HEK293 (cell line): ENCODE measurements around the gene SYNE1.

Experiments
- AEBP2 ChIP-seq: fragments of 450-650 bp; formaldehyde crosslinking; IDR thresholded peaks from 2 replicates; pipeline ENCODE4 v1.5.1; 2016; ENCODE audit warnings: missing biosample characterization, missing genetic modification characterization, borderline replicate concordance
- BCL11B ChIP-seq: fragments of 450-650 bp; formaldehyde crosslinking; IDR thresholded peaks from 2 replicates; pipeline ENCODE4 v1.5.1; 2016; ENCODE audit warnings: low read depth, missing biosample characterization, missing genetic modification characterization
- GFI1B ChIP-seq: fragments of 450-650 bp; formaldehyde crosslinking; IDR thresholded peaks from 2 replicates; pipeline ENCODE4 v1.5.1; 2016; ENCODE audit warnings: missing biosample characterization, missing genetic modification characterization
- KLF9 ChIP-seq: fragments of 450-650 bp; formaldehyde crosslinking; IDR thresholded peaks from 2 replicates; pipeline ENCODE4 v1.5.1; 2016; ENCODE audit warnings: missing biosample characterization, missing genetic modification characterization, low read depth
- SCRT1 ChIP-seq: fragments of 450-650 bp; formaldehyde crosslinking; IDR thresholded peaks from 2 replicates; pipeline ENCODE4 v1.5.1; 2016; ENCODE audit warnings: missing biosample characterization, missing genetic modification characterization, borderline replicate concordance
- WT1 ChIP-seq: fragments of 450-650 bp; formaldehyde crosslinking; IDR thresholded peaks from 2 replicates; pipeline ENCODE4 v1.5.1; 2016; ENCODE audit warnings: missing biosample characterization, missing genetic modification characterization
- ZBTB21 ChIP-seq: fragments of 450-650 bp; formaldehyde crosslinking; IDR thresholded peaks from 2 replicates; pipeline ENCODE4 v1.5.1; 2017; ENCODE audit warnings: missing biosample characterization, missing genetic modification characterization
- ZBTB7A ChIP-seq: fragments of 450-650 bp; formaldehyde crosslinking; IDR thresholded peaks from 2 replicates; pipeline ENCODE4 v1.5.1; 2016; ENCODE audit warnings: low read depth, missing biosample characterization, missing genetic modification characterization
- ZBTB8A ChIP-seq: fragments of 450-650 bp; formaldehyde crosslinking; IDR thresholded peaks from 2 replicates; pipeline ENCODE4 v1.5.1; 2016; ENCODE audit warnings: missing biosample characterization, missing genetic modification characterization
- ZFHX2 ChIP-seq: fragments of 450-650 bp; formaldehyde crosslinking; conservative IDR thresholded peaks from 2 replicates; pipeline ENCODE4 v1.5.1; 2016; ENCODE audit warnings: missing biosample characterization, missing genetic modification characterization
- ZFP69B ChIP-seq: fragments of 450-650 bp; formaldehyde crosslinking; IDR thresholded peaks from 2 replicates; pipeline ENCODE4 v1.5.1; 2016; ENCODE audit warnings: missing biosample characterization, missing genetic modification characterization
- ZNF174 ChIP-seq: fragments of 450-650 bp; formaldehyde crosslinking; IDR thresholded peaks from 2 replicates; pipeline ENCODE4 v1.5.0; 2017; ENCODE audit warnings: missing biosample characterization, mild to moderate bottlenecking, missing genetic modification characterization
- ZNF184 ChIP-seq: fragments of 450-650 bp; IDR thresholded peaks from 2 replicates; pipeline ENCODE4 v1.5.1; 2018; ENCODE audit warnings: missing biosample characterization, mild to moderate bottlenecking, missing genetic modification characterization
- ZNF248 ChIP-seq: fragments of 450-650 bp; formaldehyde crosslinking; IDR thresholded peaks from 2 replicates; pipeline ENCODE4 v1.5.1; 2017; ENCODE audit warnings: missing biosample characterization, missing genetic modification characterization
- ZNF280D ChIP-seq: fragments of 450-650 bp; formaldehyde crosslinking; IDR thresholded peaks from 2 replicates; pipeline ENCODE4 v1.5.1; 2016; ENCODE audit warnings: missing biosample characterization, missing genetic modification characterization
- ZNF302 ChIP-seq: fragments of 450-650 bp; formaldehyde crosslinking; IDR thresholded peaks from 2 replicates; pipeline ENCODE4 v1.5.1; 2016; ENCODE audit warnings: missing biosample characterization, missing genetic modification characterization, low read depth
- ZNF350 ChIP-seq: fragments of 450-650 bp; formaldehyde crosslinking; IDR thresholded peaks from 2 replicates; pipeline ENCODE4 v1.5.0; 2017; ENCODE audit warnings: missing biosample characterization, mild to moderate bottlenecking, missing genetic modification characterization
- ZNF366 ChIP-seq: fragments of 450-650 bp; formaldehyde crosslinking; conservative IDR thresholded peaks from 2 replicates; pipeline ENCODE4 v1.5.1; 2016; ENCODE audit warnings: missing biosample characterization, missing genetic modification characterization
- ZNF529 ChIP-seq: fragments of 450-650 bp; formaldehyde crosslinking; IDR thresholded peaks from 2 replicates; pipeline ENCODE4 v1.5.1; 2017; ENCODE audit warnings: missing genetic modification characterization, missing biosample characterization; ENCODE audit not compliant: insufficient replicate concordance
- ZNF544 ChIP-seq: fragments of 450-650 bp; formaldehyde crosslinking; IDR thresholded peaks from 2 replicates; pipeline ENCODE4 v1.5.0; 2017; ENCODE audit warnings: missing biosample characterization, missing genetic modification characterization
- ZNF558 ChIP-seq: fragments of 450-650 bp; formaldehyde crosslinking; IDR thresholded peaks from 2 replicates; pipeline ENCODE4 v1.5.1; 2016; ENCODE audit warnings: missing biosample characterization, missing genetic modification characterization
- ZNF560 ChIP-seq: fragments of 450-650 bp; formaldehyde crosslinking; IDR thresholded peaks from 2 replicates; pipeline ENCODE4 v1.5.1; 2017; ENCODE audit warnings: missing biosample characterization, missing genetic modification characterization, borderline replicate concordance
- ZNF571 ChIP-seq: fragments of 450-650 bp; formaldehyde crosslinking; IDR thresholded peaks from 2 replicates; pipeline ENCODE4 v1.5.0; 2017; ENCODE audit warnings: missing biosample characterization, missing genetic modification characterization
- ZNF600 ChIP-seq: fragments of 450-650 bp; formaldehyde crosslinking; IDR thresholded peaks from 2 replicates; pipeline ENCODE4 v1.5.1; 2016; ENCODE audit warnings: missing biosample characterization, missing genetic modification characterization
- ZNF660 ChIP-seq: fragments of 450-650 bp; IDR thresholded peaks from 2 replicates; pipeline ENCODE4 v1.5.1; 2018; ENCODE audit warnings: missing biosample characterization, mild to moderate bottlenecking, missing genetic modification characterization
- ZNF670 ChIP-seq: fragments of 450-650 bp; formaldehyde crosslinking; IDR thresholded peaks from 2 replicates; pipeline ENCODE4 v1.5.1; 2016; ENCODE audit warnings: missing biosample characterization, missing genetic modification characterization, low read depth
- ZNF707 ChIP-seq: fragments of 450-650 bp; formaldehyde crosslinking; IDR thresholded peaks from 2 replicates; pipeline ENCODE4 v1.5.1; 2016; ENCODE audit warnings: missing biosample characterization, missing genetic modification characterization
- ZNF830 ChIP-seq: fragments of 450-650 bp; IDR thresholded peaks from 2 replicates; pipeline ENCODE4 v1.5.0; 2018; ENCODE audit warnings: missing biosample characterization, missing genetic modification characterization, low read depth, mild to moderate bottlenecking, moderate library complexity
- ZNF843 ChIP-seq: fragments of 450-650 bp; formaldehyde crosslinking; IDR thresholded peaks from 2 replicates; pipeline ENCODE4 v1.5.1; 2016; ENCODE audit warnings: missing biosample characterization, missing genetic modification characterization
- ZXDB ChIP-seq: fragments of 450-650 bp; formaldehyde crosslinking; IDR thresholded peaks from 2 replicates; pipeline ENCODE4 v1.5.1; 2016; ENCODE audit warnings: missing biosample characterization, missing genetic modification characterization
- TF ChIP-seq, protein P1 (sequence below): fragments of 450-650 bp; formaldehyde crosslinking; IDR thresholded peaks from 2 replicates; pipeline ENCODE4 v1.5.1; 2016; ENCODE audit warnings: missing biosample characterization, missing genetic modification characterization
- TF ChIP-seq, protein P2 (sequence below): fragments of 450-650 bp; formaldehyde crosslinking; IDR thresholded peaks from 2 replicates; pipeline ENCODE4 v1.5.1; 2016; ENCODE audit warnings: missing biosample characterization, missing genetic modification characterization
- TF ChIP-seq, protein P3 (sequence below): fragments of 450-650 bp; formaldehyde crosslinking; optimal IDR thresholded peaks from 2 replicates; pipeline ENCODE3; 2016; ENCODE audit warnings: missing biosample characterization, mild to moderate bottlenecking, missing genetic modification characterization

Gene SYNE1

GRCh38 chr6:152096863-152097496 lies 540.2 kb downstream of the SYNE1 start (continued):
- TF ChIP-seq ZNF529 (no peak), ZNF544 (tag by site-specific recombination) (no peak), ZNF571 (tag by site-specific recombination) (no peak), ZBTB7A (tag by site-specific recombination) (no peak), ZNF248 (tag by site-specific recombination) (no peak), SCRT1 (tag by site-specific recombination) (peak; percentile 88), ZBTB21 (tag by site-specific recombination) (peak; percentile 48), KLF9 (no peak), AEBP2 (tag by site-specific recombination) (no peak), ZNF350 (tag by site-specific recombination) (no peak), WT1 (tag by site-specific recombination) (no peak), ZNF843 (peak; percentile 87), ZFP69B (tag by site-specific recombination) (no peak), ZXDB (peak; percentile 48; the same call in 1 of the 2 replicates), ZNF707 (tag by site-specific recombination) (no peak), ZNF184 (peak; percentile 71; the same call in 1 of the 2 replicates), ZNF830 (tag by site-specific recombination) (no peak), ZBTB8A (tag by site-specific recombination) (no peak), GFI1B (tag by site-specific recombination) (no peak), ZNF280D (tag by site-specific recombination) (no peak), ZNF600 (tag by site-specific recombination) (no peak), ZNF560 (tag by site-specific recombination) (no peak), ZNF174 (tag by site-specific recombination) (no peak), ZNF660 (tag by site-specific recombination) (peak; percentile 50; the same call in 1 of the 2 replicates), ZFHX2 (tag by site-specific recombination) (no peak), ZNF366 (tag by site-specific recombination) (peak; percentile 47; the same call in 1 of the 2 replicates), ZNF558 (tag by site-specific recombination) (0 out of 2 replicates have a peak, but pooled peaks have one; percentile 55), BCL11B (tag by site-specific recombination) (no peak), ZNF670 (tag by site-specific recombination) (no peak), ZNF302 (tag by site-specific recombination) (no peak)
- TF ChIP-seq, protein P1, sequence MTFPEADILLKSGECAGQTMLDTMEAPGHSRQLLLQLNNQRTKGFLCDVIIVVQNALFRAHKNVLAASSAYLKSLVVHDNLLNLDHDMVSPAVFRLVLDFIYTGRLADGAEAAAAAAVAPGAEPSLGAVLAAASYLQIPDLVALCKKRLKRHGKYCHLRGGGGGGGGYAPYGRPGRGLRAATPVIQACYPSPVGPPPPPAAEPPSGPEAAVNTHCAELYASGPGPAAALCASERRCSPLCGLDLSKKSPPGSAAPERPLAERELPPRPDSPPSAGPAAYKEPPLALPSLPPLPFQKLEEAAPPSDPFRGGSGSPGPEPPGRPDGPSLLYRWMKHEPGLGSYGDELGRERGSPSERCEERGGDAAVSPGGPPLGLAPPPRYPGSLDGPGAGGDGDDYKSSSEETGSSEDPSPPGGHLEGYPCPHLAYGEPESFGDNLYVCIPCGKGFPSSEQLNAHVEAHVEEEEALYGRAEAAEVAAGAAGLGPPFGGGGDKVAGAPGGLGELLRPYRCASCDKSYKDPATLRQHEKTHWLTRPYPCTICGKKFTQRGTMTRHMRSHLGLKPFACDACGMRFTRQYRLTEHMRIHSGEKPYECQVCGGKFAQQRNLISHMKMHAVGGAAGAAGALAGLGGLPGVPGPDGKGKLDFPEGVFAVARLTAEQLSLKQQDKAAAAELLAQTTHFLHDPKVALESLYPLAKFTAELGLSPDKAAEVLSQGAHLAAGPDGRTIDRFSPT = no peak
- TF ChIP-seq, protein P2, sequence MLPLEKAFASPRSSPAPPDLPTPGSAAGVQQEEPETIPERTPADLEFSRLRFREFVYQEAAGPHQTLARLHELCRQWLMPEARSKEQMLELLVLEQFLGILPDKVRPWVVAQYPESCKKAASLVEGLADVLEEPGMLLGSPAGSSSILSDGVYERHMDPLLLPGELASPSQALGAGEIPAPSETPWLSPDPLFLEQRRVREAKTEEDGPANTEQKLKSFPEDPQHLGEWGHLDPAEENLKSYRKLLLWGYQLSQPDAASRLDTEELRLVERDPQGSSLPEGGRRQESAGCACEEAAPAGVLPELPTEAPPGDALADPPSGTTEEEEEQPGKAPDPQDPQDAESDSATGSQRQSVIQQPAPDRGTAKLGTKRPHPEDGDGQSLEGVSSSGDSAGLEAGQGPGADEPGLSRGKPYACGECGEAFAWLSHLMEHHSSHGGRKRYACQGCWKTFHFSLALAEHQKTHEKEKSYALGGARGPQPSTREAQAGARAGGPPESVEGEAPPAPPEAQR (tag by site-specific recombination) = no peak
- TF ChIP-seq, protein P3, sequence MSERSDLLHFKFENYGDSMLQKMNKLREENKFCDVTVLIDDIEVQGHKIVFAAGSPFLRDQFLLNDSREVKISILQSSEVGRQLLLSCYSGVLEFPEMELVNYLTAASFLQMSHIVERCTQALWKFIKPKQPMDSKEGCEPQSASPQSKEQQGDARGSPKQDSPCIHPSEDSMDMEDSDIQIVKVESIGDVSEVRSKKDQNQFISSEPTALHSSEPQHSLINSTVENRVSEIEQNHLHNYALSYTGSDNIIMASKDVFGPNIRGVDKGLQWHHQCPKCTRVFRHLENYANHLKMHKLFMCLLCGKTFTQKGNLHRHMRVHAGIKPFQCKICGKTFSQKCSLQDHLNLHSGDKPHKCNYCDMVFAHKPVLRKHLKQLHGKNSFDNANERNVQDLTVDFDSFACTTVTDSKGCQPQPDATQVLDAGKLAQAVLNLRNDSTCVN (tag by site-specific recombination) = no peak
